Thyroid gland (tissue), 4 donors: ENCODE measurements around the gene FCHSD2. TPM values are rescaled to one million over a fixed set of nuclear protein-coding genes. Genes with fewer than 3 reads are reported as not detected.

ENCODE experiments used
- DNase-seq, 2 donors: peaks; one replicate each; pipeline ENCODE4 v3.0.0-alpha.2; 2019
- H3K27ac ChIP-seq, 3 donors: fragments of 200-600 bp; sonication (generic); 1 replicate in 2 of 3; 2 replicates in 1 of 3; pipeline ENCODE4 v1.5.1; 2016 to 2019; ENCODE audit warnings: mild to moderate bottlenecking in 1 of 3, moderate library complexity in 1 of 3
- H3K27me3 ChIP-seq: fragments of 200-600 bp; sonication (generic); one replicate; pipeline ENCODE4 v1.5.1; 2019
- H3K36me3 ChIP-seq, 2 donors: fragments of 200-600 bp; sonication (generic); one replicate each; pipeline ENCODE4 v1.5.1; 2016 to 2019
- H3K4me1 ChIP-seq, 2 donors: fragments of 200-600 bp; sonication (generic); one replicate each; pipeline ENCODE4 v1.5.1; 2017 to 2019
- H3K4me3 ChIP-seq, 3 donors: fragments of 200-600 bp; sonication (generic); replicated peaks in 1 of 3; 1 replicate in 2 of 3; 2 replicates in 1 of 3; pipeline ENCODE4 v1.5.1; 2016; ENCODE audit warnings: mild to moderate bottlenecking in 1 of 3
- H3K9me3 ChIP-seq: fragments of 200-600 bp; sonication (generic); one replicate; pipeline ENCODE4 v1.5.1; 2017
- POLR2A ChIP-seq, 2 donors: fragments of 450-650 bp; IDR thresholded peaks; one replicate each; pipeline ENCODE4 v1.6.1; 2017; ENCODE audit warnings: antibody characterized with exemption in 2 of 2, mild to moderate bottlenecking in 2 of 2, moderate library complexity in 1 of 2
- WGBS, 2 donors: methylation state at CpG; one replicate each; pipeline ENCODE4 v1.1.5; 2017; 5-methylcytosine and 5-hydroxymethylcytosine counted together
- intact Hi-C: fragments of 100-400 bp; cut with DNase I; formaldehyde crosslinking; loops from one replicate; pipeline ENCODE4 v1.15.1; 2023
- total RNA-seq, 4 donors: library from RNA; depleted of rRNA; stranded (reverse); fragments of >200 nt; gene quantifications; one replicate each; pipeline ENCODE4 v1.2.3, GENCODE V29; 2016
- TF ChIP-seq, protein P1 (sequence below), 6 experiments: fragments of 200-600 bp in 3 of 6; fragments of 450-650 bp in 3 of 6; sonication (generic) in 3 of 6; IDR thresholded peaks; one replicate each; pipeline ENCODE4 v1.5.1; 2016 to 2019; ENCODE audit warnings: antibody characterized with exemption in 6 of 6, mild to moderate bottlenecking in 2 of 6, inconsistent platforms in 1 of 6, moderate library complexity in 1 of 6

FCHSD2 gene
- total RNA-seq, 4 donors from 2014 or later = 13.5 to 21.7 (median 16.9) TPM

DNA sequence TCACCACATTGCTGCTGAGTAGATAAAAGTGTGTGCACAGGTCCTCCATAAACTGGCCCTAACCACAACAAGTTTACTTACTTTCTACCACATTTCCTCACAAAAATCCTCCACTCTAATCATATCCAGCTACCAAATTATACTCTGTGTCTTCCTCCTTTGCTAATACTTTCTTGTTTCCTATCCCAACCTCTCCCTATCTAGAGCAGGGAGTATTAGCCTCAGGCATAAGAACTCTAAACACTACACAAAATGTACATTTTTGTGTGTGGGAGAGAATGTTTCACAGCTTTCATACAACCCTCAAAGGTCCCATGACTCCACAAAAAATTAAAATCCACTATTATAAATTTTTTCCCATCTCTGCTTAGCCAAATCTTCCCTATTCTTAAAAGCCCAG lies 255.5 kb downstream of the FCHSD2 start:
- intact Hi-C loops = no loop called here
- no peak for DNase-seq
- no peak overlapping the region for H3K4me3 ChIP-seq
- no peaks in the 10 kb centered on the region for H3K9me3 ChIP-seq
- no peaks in the 10 kb centered on the region for H3K4me1 ChIP-seq
- TF ChIP-seq, protein P1, sequence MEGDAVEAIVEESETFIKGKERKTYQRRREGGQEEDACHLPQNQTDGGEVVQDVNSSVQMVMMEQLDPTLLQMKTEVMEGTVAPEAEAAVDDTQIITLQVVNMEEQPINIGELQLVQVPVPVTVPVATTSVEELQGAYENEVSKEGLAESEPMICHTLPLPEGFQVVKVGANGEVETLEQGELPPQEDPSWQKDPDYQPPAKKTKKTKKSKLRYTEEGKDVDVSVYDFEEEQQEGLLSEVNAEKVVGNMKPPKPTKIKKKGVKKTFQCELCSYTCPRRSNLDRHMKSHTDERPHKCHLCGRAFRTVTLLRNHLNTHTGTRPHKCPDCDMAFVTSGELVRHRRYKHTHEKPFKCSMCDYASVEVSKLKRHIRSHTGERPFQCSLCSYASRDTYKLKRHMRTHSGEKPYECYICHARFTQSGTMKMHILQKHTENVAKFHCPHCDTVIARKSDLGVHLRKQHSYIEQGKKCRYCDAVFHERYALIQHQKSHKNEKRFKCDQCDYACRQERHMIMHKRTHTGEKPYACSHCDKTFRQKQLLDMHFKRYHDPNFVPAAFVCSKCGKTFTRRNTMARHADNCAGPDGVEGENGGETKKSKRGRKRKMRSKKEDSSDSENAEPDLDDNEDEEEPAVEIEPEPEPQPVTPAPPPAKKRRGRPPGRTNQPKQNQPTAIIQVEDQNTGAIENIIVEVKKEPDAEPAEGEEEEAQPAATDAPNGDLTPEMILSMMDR (IDR thresholded peaks at IDR 0.05) = no peak
- no peak for TF ChIP-seq POLR2A (IDR thresholded peaks at IDR 0.05)
- peaks cover 0 to 3% of the 10 kb centered on the region in 2 donors for H3K36me3 ChIP-seq
- H3K27me3 ChIP-seq = no peaks in the 10 kb centered on the region
- H3K27ac ChIP-seq = no peak overlapping the region

DNA sequence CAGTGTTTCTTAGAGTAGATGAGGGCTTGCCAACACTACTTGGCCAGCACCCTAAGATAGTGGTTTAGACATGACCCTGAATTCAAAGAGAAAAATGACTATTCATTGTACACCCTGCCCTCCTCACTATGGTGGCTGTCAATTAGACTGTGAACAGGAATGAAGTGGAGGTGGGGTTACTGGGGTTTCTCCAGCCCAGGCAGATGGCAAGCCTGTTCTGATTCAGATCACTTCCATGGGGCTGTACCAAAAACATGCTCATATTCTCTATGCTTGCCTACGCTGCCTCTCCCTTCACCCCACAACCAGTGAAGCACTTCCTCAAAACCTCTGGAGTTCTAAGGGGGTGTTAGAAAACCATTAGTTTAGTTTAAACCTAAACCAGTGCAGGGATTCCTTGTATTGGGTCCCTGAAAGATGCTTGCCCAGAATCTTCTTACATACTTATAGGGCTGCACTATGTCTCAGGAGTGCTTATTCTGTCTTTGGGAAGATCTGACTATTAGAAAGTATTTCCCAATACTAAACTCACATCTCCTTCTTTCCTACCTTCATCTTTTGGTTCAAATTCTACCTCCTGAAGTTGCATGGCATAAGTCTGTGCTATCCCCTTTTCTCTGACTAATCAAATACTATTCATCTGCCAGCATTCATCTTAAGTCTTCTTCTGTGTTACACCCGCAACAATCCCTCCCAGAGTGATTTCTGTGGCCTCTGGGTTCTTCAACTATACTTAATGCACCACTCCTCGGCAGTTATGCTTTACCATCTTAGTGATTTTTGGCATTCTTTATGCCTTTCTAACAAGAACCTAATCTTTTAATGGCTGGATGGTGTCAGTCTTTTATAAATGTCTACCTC lies 256.1 kb downstream of the FCHSD2 start:
- Histone ChIP-seq H3K27ac (no peak overlapping the region), H3K9me3 (no peaks in the 10 kb centered on the region), H3K27me3 (no peaks in the 10 kb centered on the region), H3K4me3 (no peak overlapping the region), H3K36me3 (peaks cover 0 to 3% of the 10 kb centered on the region in 2 donors), H3K4me1 (no peaks in the 10 kb centered on the region)
- intact Hi-C loops = no loop called here
- WGBS, 2 donors = 98 to 99% methylated on average over 3 of the region's 3 CpGs
- no peak for DNase-seq
- TF ChIP-seq POLR2A (IDR thresholded peaks at IDR 0.05) = no peak
- TF ChIP-seq, protein P1 (IDR thresholded peaks at IDR 0.05) = no peak

DNA sequence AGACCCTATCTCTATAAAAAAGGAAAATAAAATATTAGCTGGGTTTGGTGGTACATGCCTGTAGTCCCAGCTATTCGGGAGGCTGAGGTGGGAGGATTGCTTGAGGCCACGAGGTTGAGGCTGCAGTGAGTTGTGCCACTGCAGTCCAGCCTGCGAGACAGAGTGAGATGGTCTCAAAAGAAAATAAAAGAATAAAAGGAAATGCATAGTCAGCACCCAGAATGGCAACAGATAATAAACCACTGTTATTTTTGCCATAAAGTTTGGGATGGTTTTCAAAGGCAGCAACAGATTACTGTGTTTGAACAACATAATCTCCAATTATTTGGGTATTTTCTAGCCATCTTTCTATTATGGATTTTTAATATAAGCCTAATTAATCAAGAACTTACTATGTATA lies 266.0 kb downstream of the FCHSD2 start:
- intact Hi-C loops = no loop called here
- TF ChIP-seq, protein P1 (IDR thresholded peaks at IDR 0.05) = no peak
- no peak for TF ChIP-seq POLR2A (IDR thresholded peaks at IDR 0.05)
- no peak overlapping the region for H3K27ac ChIP-seq
- H3K27me3 ChIP-seq = no peaks in the 10 kb centered on the region
- WGBS, 2 donors = 97% methylated on average over 3 of the region's 3 CpGs
- H3K36me3 ChIP-seq = no peaks in the 10 kb centered on the region
- peaks cover 0 to 2% of the 10 kb centered on the region in 2 donors for H3K4me1 ChIP-seq
- H3K4me3 ChIP-seq = no peak overlapping the region
- H3K9me3 ChIP-seq = no peaks in the 10 kb centered on the region
- no peak for DNase-seq

DNA sequence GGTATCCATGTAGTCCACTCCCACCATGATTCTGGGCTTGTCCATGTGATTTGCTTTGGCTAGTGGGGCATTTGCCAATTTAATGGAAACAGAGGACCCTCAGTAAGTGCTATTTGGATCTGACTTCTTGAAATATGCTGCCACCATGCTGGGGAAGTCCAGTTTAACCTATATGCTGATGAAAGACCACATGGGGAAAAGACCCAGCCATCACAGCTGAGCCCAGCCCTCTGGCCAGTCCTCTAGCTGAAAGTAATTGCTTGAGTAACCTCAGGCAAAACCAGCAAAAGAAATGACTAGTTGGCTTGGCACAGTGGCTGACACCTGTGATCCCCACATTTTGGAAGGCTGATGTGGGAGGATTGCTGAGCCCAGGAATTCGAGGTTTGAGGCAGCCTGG lies 266.4 kb downstream of the FCHSD2 start:
- no peak for DNase-seq
- TF ChIP-seq POLR2A (IDR thresholded peaks at IDR 0.05) = no peak
- TF ChIP-seq, protein P1 (IDR thresholded peaks at IDR 0.05) = no peak
- Histone ChIP-seq H3K9me3 (no peaks in the 10 kb centered on the region), H3K27ac (no peak overlapping the region), H3K27me3 (no peaks in the 10 kb centered on the region), H3K36me3 (no peaks in the 10 kb centered on the region), H3K4me1 (peaks cover 0 to 5% of the 10 kb centered on the region in 2 donors), H3K4me3 (no peak overlapping the region)
- intact Hi-C loops = no loop called here
- 95 to 96% methylated on average over 1 of the region's 1 CpG for WGBS, 2 donors

DNA sequence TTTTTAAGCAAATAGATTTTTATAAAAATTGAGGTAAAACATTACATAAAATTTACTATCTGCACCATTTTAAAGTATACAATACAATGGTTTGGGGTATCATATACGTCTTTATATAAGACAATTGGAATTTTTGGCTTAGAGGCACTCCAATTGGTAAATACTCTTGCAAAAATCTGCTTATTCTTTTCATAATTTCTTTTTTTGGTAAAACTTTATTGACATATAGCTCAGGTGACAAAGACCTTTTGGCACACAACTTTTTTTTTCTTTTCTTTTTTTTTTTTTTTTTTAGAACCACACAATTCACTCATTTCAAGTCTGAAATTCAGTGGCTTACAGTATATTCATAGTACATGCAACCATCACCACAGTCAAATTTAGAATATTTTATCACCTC lies 270.1 kb downstream of the FCHSD2 start:
- H3K27ac ChIP-seq = no peak overlapping the region
- 90 to 99% methylated on average over 1 of the region's 1 CpG for WGBS, 2 donors
- no peaks in the 10 kb centered on the region for H3K27me3 ChIP-seq
- H3K36me3 ChIP-seq = no peaks in the 10 kb centered on the region
- no peak overlapping the region for H3K4me3 ChIP-seq
- DNase-seq = no peak
- TF ChIP-seq, protein P1 (IDR thresholded peaks at IDR 0.05) = no peak
- TF ChIP-seq POLR2A (IDR thresholded peaks at IDR 0.05) = no peak
- no peaks in the 10 kb centered on the region for H3K9me3 ChIP-seq
- peaks cover 0 to 5% of the 10 kb centered on the region in 2 donors for H3K4me1 ChIP-seq
- intact Hi-C loops = no loop called here
